ENCODE results near the gene PLCH2.

GRCh38 chr1:2528016-2528415, 51.9 kb downstream of the PLCH2 start:
- TF ChIP-seq CTCF (conservative IDR thresholded peaks at IDR 0.05; ENCODE audit: low read length) (no peak), EZH2phosphoT487 (IDR thresholded peaks at IDR 0.05; ENCODE audit: borderline replicate concordance) (no peak)
